ENCODE data around the gene IFNW1.
A peak's percentile ranks its signal among the peaks of the same experiment; 100 is the strongest.

The IFNW1 gene

GRCh38 chr9:21104787-21105186 lies 36.8 kb downstream of the IFNW1 start:
- DNase-seq: no peak

GRCh38 chr9:21102305-21102704 lies 39.3 kb downstream of the IFNW1 start:
- no peak for DNase-seq

- no peak for DNase-seq
These were observed 43.8 kb downstream of the IFNW1 start for GRCh38 chr9:21097817-21098216.

GRCh38 chr9:21096901-21097255 lies 44.8 kb downstream of the IFNW1 start:
- no peak for DNase-seq

DNA sequence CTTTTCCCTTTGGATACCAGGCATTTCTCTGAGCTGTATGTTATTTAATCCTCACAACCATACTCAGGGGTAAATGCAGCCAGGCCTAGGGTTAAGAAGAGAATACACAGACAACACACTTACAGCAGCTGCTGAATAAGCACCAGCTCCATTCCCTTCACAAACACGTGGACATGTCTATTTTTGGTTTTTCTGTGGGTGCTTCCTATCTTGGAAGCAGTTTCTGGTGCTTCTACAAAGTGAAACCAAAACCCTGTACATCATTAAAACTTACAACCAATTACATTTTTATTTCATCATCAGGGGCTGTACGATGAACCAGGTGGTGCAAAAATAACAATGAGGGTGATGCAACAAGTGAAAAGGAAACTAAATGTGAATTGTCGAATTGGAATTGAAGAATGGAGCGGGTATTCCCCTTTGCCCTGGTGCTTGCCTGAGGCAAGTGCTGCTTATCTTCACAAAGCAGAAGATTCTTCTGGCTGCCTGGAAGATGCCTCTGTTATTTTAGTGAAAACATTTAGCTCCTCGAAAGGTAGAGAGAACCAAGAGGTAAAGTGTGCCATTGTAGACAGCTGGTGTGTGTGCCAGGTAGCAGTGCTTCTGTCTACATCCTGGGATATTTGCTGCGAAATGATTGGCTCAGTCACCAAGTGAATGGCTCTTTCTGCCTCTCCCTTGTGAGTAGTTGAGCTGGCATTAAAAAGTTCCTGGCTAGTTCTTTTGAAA lies 45.3 kb downstream of the IFNW1 start:
- peak; percentile 39 for DNase-seq

GRCh38 chr9:21095561-21095960 lies 46.1 kb downstream of the IFNW1 start:
- DNase-seq: no peak

All from activated naive CD4-positive, alpha-beta T cell treated with Interleukin-2 at 50 U/mL for 16 hours (primary cell).